ENCODE data around the gene SLC51A.
A peak's percentile ranks its signal among the peaks of the same experiment; 100 is the strongest.
"Not testable (repeated sequence)": the region's sequence is repeated elsewhere in the genome, so short reads cannot be mapped to it uniquely, and the experiment has no call there.

SLC51A gene

GRCh38 chr3:196238612-196239560 is 22.6 kb downstream of the SLC51A start:
- no peak for DNase-seq (ENCODE audit: low read depth in 2 of 2)

GRCh38 chr3:196240424-196240823 is 24.1 kb downstream of the SLC51A start:
- DNase-seq (ENCODE audit: low read depth in 2 of 2) = no peak

DNA sequence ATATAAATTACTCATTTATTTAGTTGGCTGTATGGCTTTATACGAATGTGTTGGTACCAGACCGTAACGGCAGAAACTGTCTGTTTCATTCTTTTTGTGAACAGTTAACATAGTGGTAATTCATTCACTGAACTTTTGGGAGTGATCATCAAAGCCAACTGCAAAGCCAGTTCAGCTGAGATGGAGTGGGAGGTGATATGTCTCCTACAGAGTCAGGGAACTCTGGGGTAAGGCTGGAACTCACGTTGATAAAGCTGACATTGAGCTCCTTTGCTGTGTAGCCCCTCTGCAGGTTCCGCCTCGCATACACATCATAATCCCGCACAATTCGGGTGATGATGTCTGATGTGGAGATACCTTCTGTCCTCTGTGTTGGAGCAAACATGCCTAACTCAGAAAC is 25.4 kb downstream of the SLC51A start:
- DNase-seq (ENCODE audit: low read depth in 2 of 2) = no peak

DNA sequence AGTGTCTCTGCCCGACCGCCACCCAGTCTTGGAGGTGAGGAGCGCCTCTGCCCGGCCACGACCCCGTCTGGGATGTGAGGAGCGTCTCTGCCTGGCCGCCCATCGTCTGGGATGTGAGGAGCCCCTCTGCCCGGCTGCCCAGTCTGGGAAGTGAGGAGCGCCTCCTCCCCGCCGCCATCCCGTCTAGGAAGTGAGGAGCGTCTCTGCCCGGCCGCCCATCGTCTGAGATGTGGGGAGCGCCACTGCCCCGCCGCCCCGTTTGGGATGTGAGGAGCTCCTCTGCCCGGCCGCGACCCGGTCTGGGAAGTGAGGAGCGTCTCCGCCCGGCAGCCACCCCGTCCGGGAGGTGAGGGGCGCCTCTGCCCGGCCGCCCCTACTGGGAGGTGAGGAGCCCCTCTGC is 27.8 kb downstream of the SLC51A start:
- not testable (repeated sequence) for DNase-seq (ENCODE audit: low read depth in 2 of 2)

- no peak for DNase-seq (ENCODE audit: low read depth in 2 of 2)
These were observed 30.4 kb downstream of the SLC51A start for GRCh38 chr3:196246612-196247308.

GRCh38 chr3:196251918-196252317 is 35.6 kb downstream of the SLC51A start:
- no peak for DNase-seq (ENCODE audit: low read depth in 2 of 2)

GRCh38 chr3:196254376-196255283 is 38.3 kb downstream of the SLC51A start:
- no peak for DNase-seq (ENCODE audit: low read depth in 2 of 2)

DNA sequence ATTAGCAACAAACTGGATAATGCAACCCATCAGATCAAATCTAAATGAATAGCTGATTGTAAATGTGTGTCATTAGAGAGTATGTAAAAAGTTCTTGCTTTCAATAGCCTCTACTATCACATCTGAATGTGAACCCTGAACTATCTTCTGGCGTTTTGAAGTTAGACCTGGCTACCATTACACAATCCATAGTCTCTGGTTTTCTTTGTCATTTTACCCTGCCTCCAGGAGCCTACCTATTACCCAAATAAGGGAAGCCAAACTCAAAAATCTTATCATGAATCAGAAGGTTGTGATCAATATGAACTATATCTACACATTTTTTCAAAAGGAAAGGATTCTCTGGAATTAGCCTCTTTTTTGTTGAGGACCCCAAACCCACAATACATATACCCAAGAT is 39.4 kb downstream of the SLC51A start:
- no peak for DNase-seq (ENCODE audit: low read depth in 2 of 2)

DNA sequence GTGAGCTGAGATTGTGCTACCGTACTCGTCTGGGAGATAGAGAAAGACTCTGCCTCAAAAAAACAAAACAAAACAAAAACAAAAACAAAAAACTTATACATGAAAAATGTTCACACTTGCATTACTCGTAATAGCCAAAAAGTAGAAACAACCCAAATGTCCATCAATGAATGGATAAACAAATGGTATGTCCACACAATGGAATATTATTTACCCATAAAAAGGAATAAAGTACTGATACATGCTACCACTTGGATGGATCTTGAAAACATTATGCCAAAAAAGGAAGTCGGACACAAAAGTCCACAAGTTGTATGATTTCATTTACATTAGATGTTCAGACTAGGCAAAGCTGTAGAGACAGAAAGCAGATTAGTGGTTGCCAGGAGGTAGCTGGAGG is 44.5 kb downstream of the SLC51A start:
- no peak for DNase-seq (ENCODE audit: low read depth in 2 of 2)

GRCh38 chr3:196263819-196264218 is 47.5 kb downstream of the SLC51A start:
- no peak for DNase-seq (ENCODE audit: low read depth in 2 of 2)

GRCh38 chr3:196268284-196269163 is 52.2 kb downstream of the SLC51A start:
- no peak for DNase-seq (ENCODE audit: low read depth in 2 of 2)

- no peak for DNase-seq (ENCODE audit: low read depth in 2 of 2)
These were observed 54.2 kb downstream of the SLC51A start for GRCh38 chr3:196270499-196270898.

DNA sequence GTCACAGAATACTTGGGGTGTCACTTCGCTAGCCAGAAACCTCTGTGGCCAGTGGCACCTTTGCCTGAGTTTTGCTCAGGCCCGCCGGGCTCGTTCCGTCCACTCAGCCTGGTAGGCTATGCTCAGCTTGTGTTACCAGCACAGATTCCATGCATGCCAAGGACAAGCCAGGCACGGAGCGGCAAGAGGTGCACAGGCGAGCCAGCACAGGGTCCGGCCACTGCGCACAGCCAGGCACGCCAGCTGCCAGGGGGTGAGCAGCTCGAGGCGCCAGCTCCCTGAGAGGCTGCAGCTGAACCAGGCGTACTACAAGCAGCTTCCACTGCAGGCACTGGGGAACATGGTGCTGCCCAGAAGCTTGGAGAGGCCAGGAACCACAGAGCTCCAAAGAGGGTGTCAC is 56.5 kb downstream of the SLC51A start:
- DNase-seq (ENCODE audit: low read depth in 2 of 2) = no peak

DNA sequence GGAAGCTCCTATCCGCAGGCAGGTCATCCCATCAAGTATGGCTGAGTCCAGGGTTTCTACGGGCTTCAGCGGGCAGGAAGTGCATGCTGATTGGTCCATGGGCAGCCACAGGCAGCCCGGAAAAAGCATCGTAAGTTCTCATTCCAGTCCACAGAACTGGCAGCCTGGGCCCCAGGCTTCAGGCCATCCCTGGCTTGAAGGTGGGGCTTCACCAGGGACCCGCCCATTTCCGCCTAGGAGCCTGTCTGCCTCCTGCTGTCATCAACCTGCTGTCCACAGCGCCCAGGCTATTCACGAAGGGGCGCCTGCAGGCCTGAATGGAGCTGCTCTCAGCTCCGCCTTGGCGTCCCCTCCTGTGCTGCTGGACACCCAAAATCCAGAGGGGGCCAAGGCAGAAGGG is 57.3 kb downstream of the SLC51A start:
- no peak for DNase-seq (ENCODE audit: low read depth in 2 of 2)

- peak; percentile 38 to 65 for DNase-seq (ENCODE audit: low read depth in 2 of 2)
These were observed 58.3 kb downstream of the SLC51A start for GRCh38 chr3:196274585-196274984.

- no peak for DNase-seq (ENCODE audit: low read depth in 2 of 2)
These were observed 58.8 kb downstream of the SLC51A start for GRCh38 chr3:196275126-196275525.

DNA sequence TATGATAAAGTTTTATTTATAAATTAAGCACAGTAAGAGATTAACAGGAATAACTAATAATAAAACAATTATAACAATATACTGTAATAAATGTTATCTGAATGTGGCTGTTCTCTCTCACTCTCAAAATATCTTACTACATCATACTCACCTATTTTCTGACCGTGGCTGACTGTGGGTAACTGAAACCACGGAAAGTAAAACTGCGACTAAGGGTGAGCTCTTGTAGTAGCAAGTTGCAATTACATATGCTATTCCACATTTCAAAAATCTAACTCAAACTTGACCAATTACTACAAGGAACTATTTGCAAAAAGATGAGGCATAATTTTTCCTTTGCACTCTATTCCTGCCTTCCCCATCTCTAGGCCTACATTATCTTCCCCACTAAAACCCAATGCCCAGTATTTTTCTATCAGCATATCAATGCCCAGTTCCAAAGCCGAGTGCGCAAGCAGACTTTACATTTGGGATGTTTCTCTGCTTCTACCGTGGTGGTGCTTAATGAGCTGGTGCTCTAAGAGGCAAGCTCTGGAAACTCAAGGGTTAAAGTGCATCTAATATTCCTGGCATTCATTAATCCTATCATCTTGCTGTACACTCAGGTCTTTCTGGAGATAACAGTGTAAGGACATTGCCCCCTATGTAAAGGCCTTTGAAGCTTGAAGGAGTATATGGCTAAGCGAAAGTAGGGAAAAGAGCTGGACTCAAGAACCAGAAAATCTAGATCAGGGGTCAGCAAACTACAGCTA is 64.5 kb downstream of the SLC51A start:
- DNase-seq (ENCODE audit: low read depth in 2 of 2) = no peak

GRCh38 chr3:196281962-196282361 is 65.6 kb downstream of the SLC51A start:
- no peak for DNase-seq (ENCODE audit: low read depth in 2 of 2)
